ENCODE results near the gene ABCA4.
"Not testable (repeated sequence)": the region's sequence is repeated elsewhere in the genome, so short reads cannot be mapped to it uniquely, and the experiment has no call there.

The ABCA4 gene

DNA sequence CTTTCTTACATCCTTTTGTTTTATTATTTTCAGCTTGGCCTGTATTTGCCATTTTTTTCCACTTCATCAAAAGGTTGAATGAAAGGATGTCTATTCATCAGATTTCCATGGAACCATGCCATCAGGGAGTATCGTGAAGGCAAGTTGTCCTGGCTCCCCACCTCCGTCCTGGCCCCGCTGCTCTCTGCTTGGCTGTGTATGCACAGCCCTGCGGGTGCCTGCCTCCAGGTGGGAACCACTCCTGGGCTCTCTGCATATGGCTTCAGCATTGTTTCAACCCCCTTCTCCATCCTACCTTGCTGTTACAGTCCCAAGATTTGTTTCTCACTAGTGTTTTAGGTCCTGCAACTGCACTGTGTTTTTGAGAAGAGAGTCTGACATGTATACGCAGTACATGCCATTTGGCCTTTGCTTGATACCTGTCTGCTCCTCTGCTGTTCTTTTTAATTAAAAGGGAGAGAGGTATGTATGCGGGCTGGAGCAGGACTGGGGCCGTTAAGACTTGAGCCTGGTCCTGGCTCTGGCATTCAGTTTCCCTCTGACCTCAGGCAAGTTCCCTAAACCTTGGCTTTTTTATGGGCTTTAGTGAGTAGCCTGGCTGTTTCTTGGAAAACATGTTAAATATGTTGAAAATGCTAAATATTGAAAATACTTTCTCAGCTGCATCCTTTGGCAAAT lies 141.8 kb downstream of the ABCA4 start:
- DNase-seq (ENCODE audit: low read depth): no peak

- no peak for DNase-seq (ENCODE audit: low read depth)
Measured at GRCh38 chr1:93977598-93977945, 143.4 kb downstream of the ABCA4 start.

- DNase-seq (ENCODE audit: low read depth): no peak
Measured at GRCh38 chr1:93976711-93977597, 144.0 kb downstream of the ABCA4 start.

GRCh38 chr1:93976291-93976690 lies 144.7 kb downstream of the ABCA4 start:
- no peak for DNase-seq (ENCODE audit: low read depth)

DNA sequence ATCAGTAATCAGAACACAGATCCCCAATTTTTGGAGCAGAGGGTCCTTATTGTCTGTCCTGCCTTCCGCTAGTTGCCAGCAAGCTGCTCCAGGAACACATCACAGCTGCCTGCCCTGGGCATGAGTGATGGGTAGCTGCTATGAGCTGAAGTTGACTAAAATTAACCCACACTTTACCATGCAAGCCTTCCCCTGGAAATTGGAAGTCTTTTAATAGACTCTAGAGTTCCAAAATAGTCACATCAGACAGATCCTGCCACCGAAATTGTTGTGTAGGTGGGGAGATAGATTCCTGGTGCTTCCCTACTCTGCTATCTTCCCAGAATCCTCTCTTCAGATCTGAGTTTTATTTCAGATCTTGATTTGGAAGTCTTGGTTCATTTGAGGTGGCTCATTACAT lies 148.6 kb downstream of the ABCA4 start:
- DNase-seq (ENCODE audit: low read depth): no peak

GRCh38 chr1:93969887-93970286 lies 151.1 kb downstream of the ABCA4 start:
- no peak for DNase-seq (ENCODE audit: low read depth)

DNA sequence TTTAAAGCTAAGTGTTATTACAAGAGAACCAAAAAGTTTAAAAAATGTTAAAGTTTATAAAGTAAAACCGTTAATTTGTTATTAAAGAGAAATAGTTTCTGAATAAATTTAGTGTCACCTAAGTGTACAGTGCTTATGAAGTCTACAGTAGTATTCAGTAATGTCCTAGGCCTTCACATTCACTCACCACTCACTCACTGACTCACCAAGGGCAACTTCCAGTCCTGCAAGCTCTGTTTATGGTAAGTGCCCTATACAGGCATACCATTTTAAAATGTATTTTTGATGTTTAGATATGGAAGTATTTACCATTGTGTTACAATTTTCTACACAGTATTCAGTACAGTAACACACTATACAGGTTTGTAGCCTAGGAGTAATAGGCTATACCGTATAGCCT lies 151.6 kb downstream of the ABCA4 start:
- DNase-seq (ENCODE audit: low read depth): no peak

GRCh38 chr1:93967306-93967705 lies 153.6 kb downstream of the ABCA4 start:
- no peak for DNase-seq (ENCODE audit: low read depth)

- no peak for DNase-seq (ENCODE audit: low read depth)
Measured at GRCh38 chr1:93965888-93966287, 155.1 kb downstream of the ABCA4 start.

GRCh38 chr1:93965256-93965655 lies 155.7 kb downstream of the ABCA4 start:
- DNase-seq (ENCODE audit: low read depth): no peak

GRCh38 chr1:93964777-93965200 lies 156.2 kb downstream of the ABCA4 start:
- DNase-seq (ENCODE audit: low read depth): no peak

GRCh38 chr1:93964096-93964776 lies 156.7 kb downstream of the ABCA4 start:
- no peak for DNase-seq (ENCODE audit: low read depth)

DNA sequence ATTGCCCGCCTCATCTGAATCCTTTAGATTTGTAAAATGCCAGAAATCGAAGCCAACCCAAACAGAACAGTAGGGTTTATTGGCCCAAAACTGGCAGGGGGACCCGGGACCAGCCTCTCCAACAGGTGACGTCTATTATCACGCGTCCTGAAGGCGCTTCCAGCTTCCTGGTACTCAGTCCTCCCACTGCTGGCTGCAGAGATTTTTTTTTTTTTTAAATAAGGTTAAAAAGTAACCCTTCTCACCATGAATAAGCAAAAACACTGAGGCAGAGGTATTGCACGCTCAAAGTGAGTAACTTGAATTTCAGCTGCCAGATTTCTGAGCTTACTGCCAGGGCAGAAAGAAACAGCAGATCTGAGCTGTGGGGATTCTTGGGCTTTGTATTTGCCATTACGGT lies 157.4 kb downstream of the ABCA4 start:
- no peak for DNase-seq (ENCODE audit: low read depth)

- no peak for DNase-seq (ENCODE audit: low read depth)
Measured at GRCh38 chr1:93961906-93962305, 159.0 kb downstream of the ABCA4 start.

- DNase-seq (ENCODE audit: low read depth): no peak
Measured at GRCh38 chr1:93961443-93961842, 159.5 kb downstream of the ABCA4 start.

- no peak for DNase-seq (ENCODE audit: low read depth)
Measured at GRCh38 chr1:93960641-93961147, 160.3 kb downstream of the ABCA4 start.

- DNase-seq (ENCODE audit: low read depth): no peak
Measured at GRCh38 chr1:93959413-93959812, 161.5 kb downstream of the ABCA4 start.

DNA sequence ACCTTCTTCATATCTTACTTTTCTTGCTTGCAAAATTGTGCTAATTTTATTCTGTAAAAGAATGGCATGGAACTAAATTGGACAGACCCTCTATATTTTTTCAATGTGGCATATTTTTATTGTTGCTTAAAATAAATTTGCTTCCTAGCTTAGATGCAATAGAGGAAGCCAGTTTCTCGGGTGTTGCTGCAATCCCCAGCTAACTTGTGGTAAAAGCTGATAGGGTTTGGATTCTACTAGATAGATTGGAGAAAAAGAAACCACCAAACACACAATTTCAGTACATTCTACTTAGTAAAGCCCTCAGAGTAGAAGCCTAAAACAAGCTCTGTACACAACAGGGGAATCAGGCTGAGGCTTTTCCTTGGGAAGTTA lies 162.2 kb downstream of the ABCA4 start:
- no peak for DNase-seq (ENCODE audit: low read depth)

GRCh38 chr1:93958032-93958725 lies 162.8 kb downstream of the ABCA4 start:
- no peak for DNase-seq (ENCODE audit: low read depth)

GRCh38 chr1:93955765-93956164 lies 165.2 kb downstream of the ABCA4 start:
- DNase-seq (ENCODE audit: low read depth): no peak

GRCh38 chr1:93947002-93947686 lies 173.8 kb downstream of the ABCA4 start:
- DNase-seq (ENCODE audit: low read depth): not testable (repeated sequence)

Measured in HS-27A (cell line).